ENCODE data around the gene GNG7. TPM values are rescaled to one million over a fixed set of nuclear protein-coding genes. Genes with fewer than 3 reads are reported as not detected.

The GNG7 gene
- total RNA-seq, 1 experiment from 2014 or later: 9.6 TPM

DNA sequence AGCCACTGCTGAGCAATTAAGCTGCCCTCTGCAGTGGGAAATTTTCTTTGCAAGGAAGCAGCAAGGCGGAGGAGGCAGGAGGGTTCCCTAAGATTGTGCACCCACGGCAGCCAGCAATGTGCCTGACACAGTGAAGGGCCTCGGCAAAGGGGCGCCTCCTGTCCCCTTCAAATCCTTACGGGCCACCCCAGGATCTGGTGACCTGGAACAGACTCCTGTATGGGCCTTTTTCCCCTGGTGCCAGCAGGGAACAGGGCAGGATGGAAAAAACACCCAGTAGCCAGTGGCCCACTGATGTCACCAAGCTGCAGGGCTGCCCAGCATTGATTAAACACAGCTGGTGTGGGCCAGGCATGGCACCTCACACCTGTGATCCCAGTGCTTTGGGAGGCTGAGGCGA lies 86.7 kb downstream of the GNG7 start:
- Mint-ChIP-seq H3K4me3 (no peak overlapping the region), H3K36me3 (peaks cover 8% of the 10 kb centered on the region), H3K27me3 (ENCODE audit: low read depth) (peaks cover 17% of the 10 kb centered on the region), H3K4me1 (peaks cover 14% of the 10 kb centered on the region), H3K9me3 (peaks cover 12% of the 10 kb centered on the region), H3K27ac (no peak overlapping the region)
- no peak for ATAC-seq
- ChIA-PET CTCF (interaction anchor here (0.7 to 2.6 kb wide), 2 partner anchors 21 to 181 kb away, joined by 5 to 18 read pairs; no protein-coding TSS in a partner anchor), POLR2A (interaction anchor here (2.5 kb wide), 1 partner anchor 140 kb away, joined by 7 read pairs; the partner anchor contains the start of gene GADD45B)
- TF ChIP-seq ZBTB21 (CRISPR knock-in tag; IDR thresholded peaks at IDR 0.05; ENCODE audit: borderline replicate concordance) (no peak), ZNF263 (CRISPR knock-in tag; IDR thresholded peaks at IDR 0.05; ENCODE audit: low read depth) (no peak), JUN (CRISPR knock-in tag; IDR thresholded peaks at IDR 0.05) (no peak), TEAD4 (CRISPR knock-in tag; IDR thresholded peaks at IDR 0.05) (no peak)
- TF ChIP-seq, protein P1, sequence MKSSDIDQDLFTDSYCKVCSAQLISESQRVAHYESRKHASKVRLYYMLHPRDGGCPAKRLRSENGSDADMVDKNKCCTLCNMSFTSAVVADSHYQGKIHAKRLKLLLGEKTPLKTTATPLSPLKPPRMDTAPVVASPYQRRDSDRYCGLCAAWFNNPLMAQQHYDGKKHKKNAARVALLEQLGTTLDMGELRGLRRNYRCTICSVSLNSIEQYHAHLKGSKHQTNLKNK (CRISPR knock-in tag; IDR thresholded peaks at IDR 0.05): no peak
- TF ChIP-seq, protein P2, sequence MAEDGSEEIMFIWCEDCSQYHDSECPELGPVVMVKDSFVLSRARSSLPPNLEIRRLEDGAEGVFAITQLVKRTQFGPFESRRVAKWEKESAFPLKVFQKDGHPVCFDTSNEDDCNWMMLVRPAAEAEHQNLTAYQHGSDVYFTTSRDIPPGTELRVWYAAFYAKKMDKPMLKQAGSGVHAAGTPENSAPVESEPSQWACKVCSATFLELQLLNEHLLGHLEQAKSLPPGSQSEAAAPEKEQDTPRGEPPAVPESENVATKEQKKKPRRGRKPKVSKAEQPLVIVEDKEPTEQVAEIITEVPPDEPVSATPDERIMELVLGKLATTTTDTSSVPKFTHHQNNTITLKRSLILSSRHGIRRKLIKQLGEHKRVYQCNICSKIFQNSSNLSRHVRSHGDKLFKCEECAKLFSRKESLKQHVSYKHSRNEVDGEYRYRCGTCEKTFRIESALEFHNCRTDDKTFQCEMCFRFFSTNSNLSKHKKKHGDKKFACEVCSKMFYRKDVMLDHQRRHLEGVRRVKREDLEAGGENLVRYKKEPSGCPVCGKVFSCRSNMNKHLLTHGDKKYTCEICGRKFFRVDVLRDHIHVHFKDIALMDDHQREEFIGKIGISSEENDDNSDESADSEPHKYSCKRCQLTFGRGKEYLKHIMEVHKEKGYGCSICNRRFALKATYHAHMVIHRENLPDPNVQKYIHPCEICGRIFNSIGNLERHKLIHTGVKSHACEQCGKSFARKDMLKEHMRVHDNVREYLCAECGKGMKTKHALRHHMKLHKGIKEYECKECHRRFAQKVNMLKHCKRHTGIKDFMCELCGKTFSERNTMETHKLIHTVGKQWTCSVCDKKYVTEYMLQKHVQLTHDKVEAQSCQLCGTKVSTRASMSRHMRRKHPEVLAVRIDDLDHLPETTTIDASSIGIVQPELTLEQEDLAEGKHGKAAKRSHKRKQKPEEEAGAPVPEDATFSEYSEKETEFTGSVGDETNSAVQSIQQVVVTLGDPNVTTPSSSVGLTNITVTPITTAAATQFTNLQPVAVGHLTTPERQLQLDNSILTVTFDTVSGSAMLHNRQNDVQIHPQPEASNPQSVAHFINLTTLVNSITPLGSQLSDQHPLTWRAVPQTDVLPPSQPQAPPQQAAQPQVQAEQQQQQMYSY (CRISPR knock-in tag; IDR thresholded peaks at IDR 0.05): no peak
- TF ChIP-seq, protein P3, sequence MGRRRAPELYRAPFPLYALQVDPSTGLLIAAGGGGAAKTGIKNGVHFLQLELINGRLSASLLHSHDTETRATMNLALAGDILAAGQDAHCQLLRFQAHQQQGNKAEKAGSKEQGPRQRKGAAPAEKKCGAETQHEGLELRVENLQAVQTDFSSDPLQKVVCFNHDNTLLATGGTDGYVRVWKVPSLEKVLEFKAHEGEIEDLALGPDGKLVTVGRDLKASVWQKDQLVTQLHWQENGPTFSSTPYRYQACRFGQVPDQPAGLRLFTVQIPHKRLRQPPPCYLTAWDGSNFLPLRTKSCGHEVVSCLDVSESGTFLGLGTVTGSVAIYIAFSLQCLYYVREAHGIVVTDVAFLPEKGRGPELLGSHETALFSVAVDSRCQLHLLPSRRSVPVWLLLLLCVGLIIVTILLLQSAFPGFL (CRISPR knock-in tag; IDR thresholded peaks at IDR 0.05; ENCODE audit: borderline replicate concordance): no peak
- TF ChIP-seq, protein P4, sequence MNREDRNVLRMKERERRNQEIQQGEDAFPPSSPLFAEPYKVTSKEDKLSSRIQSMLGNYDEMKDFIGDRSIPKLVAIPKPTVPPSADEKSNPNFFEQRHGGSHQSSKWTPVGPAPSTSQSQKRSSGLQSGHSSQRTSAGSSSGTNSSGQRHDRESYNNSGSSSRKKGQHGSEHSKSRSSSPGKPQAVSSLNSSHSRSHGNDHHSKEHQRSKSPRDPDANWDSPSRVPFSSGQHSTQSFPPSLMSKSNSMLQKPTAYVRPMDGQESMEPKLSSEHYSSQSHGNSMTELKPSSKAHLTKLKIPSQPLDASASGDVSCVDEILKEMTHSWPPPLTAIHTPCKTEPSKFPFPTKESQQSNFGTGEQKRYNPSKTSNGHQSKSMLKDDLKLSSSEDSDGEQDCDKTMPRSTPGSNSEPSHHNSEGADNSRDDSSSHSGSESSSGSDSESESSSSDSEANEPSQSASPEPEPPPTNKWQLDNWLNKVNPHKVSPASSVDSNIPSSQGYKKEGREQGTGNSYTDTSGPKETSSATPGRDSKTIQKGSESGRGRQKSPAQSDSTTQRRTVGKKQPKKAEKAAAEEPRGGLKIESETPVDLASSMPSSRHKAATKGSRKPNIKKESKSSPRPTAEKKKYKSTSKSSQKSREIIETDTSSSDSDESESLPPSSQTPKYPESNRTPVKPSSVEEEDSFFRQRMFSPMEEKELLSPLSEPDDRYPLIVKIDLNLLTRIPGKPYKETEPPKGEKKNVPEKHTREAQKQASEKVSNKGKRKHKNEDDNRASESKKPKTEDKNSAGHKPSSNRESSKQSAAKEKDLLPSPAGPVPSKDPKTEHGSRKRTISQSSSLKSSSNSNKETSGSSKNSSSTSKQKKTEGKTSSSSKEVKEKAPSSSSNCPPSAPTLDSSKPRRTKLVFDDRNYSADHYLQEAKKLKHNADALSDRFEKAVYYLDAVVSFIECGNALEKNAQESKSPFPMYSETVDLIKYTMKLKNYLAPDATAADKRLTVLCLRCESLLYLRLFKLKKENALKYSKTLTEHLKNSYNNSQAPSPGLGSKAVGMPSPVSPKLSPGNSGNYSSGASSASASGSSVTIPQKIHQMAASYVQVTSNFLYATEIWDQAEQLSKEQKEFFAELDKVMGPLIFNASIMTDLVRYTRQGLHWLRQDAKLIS (CRISPR knock-in tag; IDR thresholded peaks at IDR 0.05; ENCODE audit: borderline replicate concordance): no peak
- no peak for DNase-seq (ENCODE audit: low spot score)

DNA sequence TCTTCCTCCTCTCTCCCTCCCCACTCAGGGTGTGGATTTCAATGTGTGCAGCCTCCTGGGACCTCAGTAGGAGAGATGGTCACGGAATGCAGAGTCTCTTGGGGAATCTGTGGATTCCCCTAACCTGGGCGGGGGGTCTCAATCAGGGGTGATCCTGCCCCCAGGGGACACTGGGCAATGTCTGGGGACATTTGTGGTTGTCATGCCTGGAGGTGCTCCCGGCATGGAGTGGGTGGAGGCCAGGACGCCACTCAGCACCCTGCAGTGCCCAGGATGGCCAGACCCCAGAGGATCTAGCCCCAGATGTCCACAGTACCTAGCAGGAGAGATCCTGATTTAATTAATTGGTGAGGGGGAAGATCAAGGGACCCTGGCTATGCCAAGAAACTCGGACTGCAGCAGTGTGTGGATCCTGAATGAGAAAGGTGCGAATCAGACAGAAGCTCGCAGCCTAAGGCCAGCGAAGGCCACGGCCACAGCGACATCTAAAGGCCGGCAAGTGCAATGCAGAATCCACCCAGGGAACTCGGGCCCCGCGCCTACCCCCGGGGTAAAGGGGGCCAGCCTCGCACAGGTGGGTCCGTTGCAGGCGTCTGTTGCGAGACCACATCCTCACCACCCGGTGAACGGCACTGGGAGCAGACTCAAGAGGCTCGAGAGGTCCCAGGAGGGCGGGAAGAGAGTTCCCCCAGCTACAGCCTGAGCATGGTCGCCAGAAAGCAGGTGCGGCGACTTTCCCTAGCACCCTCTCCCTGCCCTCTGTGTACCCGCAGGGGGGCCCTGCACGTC lies 88.8 kb downstream of the GNG7 start:
- TF ChIP-seq, protein P5, sequence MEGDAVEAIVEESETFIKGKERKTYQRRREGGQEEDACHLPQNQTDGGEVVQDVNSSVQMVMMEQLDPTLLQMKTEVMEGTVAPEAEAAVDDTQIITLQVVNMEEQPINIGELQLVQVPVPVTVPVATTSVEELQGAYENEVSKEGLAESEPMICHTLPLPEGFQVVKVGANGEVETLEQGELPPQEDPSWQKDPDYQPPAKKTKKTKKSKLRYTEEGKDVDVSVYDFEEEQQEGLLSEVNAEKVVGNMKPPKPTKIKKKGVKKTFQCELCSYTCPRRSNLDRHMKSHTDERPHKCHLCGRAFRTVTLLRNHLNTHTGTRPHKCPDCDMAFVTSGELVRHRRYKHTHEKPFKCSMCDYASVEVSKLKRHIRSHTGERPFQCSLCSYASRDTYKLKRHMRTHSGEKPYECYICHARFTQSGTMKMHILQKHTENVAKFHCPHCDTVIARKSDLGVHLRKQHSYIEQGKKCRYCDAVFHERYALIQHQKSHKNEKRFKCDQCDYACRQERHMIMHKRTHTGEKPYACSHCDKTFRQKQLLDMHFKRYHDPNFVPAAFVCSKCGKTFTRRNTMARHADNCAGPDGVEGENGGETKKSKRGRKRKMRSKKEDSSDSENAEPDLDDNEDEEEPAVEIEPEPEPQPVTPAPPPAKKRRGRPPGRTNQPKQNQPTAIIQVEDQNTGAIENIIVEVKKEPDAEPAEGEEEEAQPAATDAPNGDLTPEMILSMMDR (IDR thresholded peaks at IDR 0.05): peak; percentile 83
- no peak for TF ChIP-seq JAZF1 (CRISPR knock-in tag; IDR thresholded peaks at IDR 0.05)
- ChIA-PET POLR2A (interaction anchor here (0.6 to 1.5 kb wide), 2 partner anchors 135 to 137 kb away, joined by 3 to 10 read pairs; partner anchors contain the start of gene GADD45B), CTCF (interaction anchor here (0.5 to 4.5 kb wide), 32 partner anchors 9 to 1099 kb away, joined by 3 to 82 read pairs (median 4); partner anchors contain the start of genes GADD45B, LMNB2, SLC39A3 and TIMM13)
- Mint-ChIP-seq H3K27ac (no peak overlapping the region), H3K9me3 (peaks cover 12% of the 10 kb centered on the region), H3K4me3 (no peak overlapping the region), H3K4me1 (peaks cover 11% of the 10 kb centered on the region), H3K27me3 (ENCODE audit: low read depth) (peaks cover 17% of the 10 kb centered on the region), H3K36me3 (peaks cover 8% of the 10 kb centered on the region)
- DNase-seq (ENCODE audit: low spot score) (peak; percentile 71), ATAC-seq (peak; percentile 70)

Measured in WTC11 (cell line).